OCI-LY1 (cell line): ENCODE data around the gene MUL1.

Source experiments
- H2AFZ ChIP-seq: fragments of 200-600 bp; sonication (generic), shearing (Covaris generic); 2 replicates; pipeline ENCODE4 v1.6.0; 2014; ENCODE audit warnings: antibody characterized with exemption, mild to moderate bottlenecking, low read length
- H3F3A ChIP-seq: fragments of 200-600 bp; sonication (generic), shearing (Covaris generic); 2 replicates; pipeline ENCODE4 v1.6.0; 2014; ENCODE audit warnings: mild to moderate bottlenecking, antibody characterized with exemption, low read length, moderate library complexity; ENCODE audit not compliant: insufficient read depth
- H3K27ac ChIP-seq: fragments of 200-600 bp; sonication (generic); 2 replicates; pipeline ENCODE4 v1.5.1; 2014; ENCODE audit warnings: low read length, mixed run types, mild to moderate bottlenecking, low read depth; ENCODE audit not compliant: poor library complexity, severe bottlenecking
- H3K27me3 ChIP-seq: fragments of 200-600 bp; sonication (generic); 2 replicates; pipeline ENCODE4 v1.6.0; 2014; ENCODE audit warnings: antibody characterized with exemption, mild to moderate bottlenecking, low read length, moderate library complexity; ENCODE audit not compliant: insufficient read depth
- H3K36me3 ChIP-seq: fragments of 200-600 bp; sonication (generic); 2 replicates; pipeline ENCODE4 v1.6.1; 2014; ENCODE audit warnings: mild to moderate bottlenecking, antibody characterized with exemption, low read length, moderate library complexity, mixed read lengths; ENCODE audit not compliant: insufficient read depth
- H3K4me1 ChIP-seq: fragments of 200-600 bp; sonication (generic); 2 replicates; pipeline ENCODE4 v1.5.1; 2014; ENCODE audit warnings: mild to moderate bottlenecking, low read length, moderate library complexity; ENCODE audit not compliant: insufficient read depth, severe bottlenecking
- H3K4me2 ChIP-seq: fragments of 200-600 bp; sonication (generic), shearing (Covaris generic); 2 replicates; pipeline ENCODE4 v1.6.1; 2014; ENCODE audit warnings: low read length
- H3K4me3 ChIP-seq: fragments of 200-600 bp; sonication (generic); 2 replicates; pipeline ENCODE4 v1.5.1; 2014; ENCODE audit warnings: low read length, low read depth, mild to moderate bottlenecking, mixed read lengths; ENCODE audit not compliant: poor library complexity, severe bottlenecking
- H3K79me2 ChIP-seq: fragments of 200-600 bp; shearing (Covaris generic); 2 replicates; pipeline ENCODE4 v1.6.1; 2016; ENCODE audit warnings: mixed run types, low read length, mixed read lengths; ENCODE audit not compliant: insufficient read depth
- H3K9ac ChIP-seq: fragments of 200-600 bp; sonication (generic), shearing (Covaris generic); 2 replicates; pipeline ENCODE4 v1.6.1; 2014; ENCODE audit warnings: mild to moderate bottlenecking, low read length, mixed read lengths
- H3K9me2 ChIP-seq: fragments of 200-600 bp; sonication (generic), shearing (Covaris generic); 2 replicates; pipeline ENCODE4 v1.6.1; 2014; ENCODE audit warnings: low read depth, mild to moderate bottlenecking, low read length, mixed read lengths
- H3K9me3 ChIP-seq: fragments of 200-600 bp; shearing (Covaris generic); 2 replicates; pipeline ENCODE4 v1.6.1; 2014; ENCODE audit warnings: low read length, mixed read lengths
- H4K20me1 ChIP-seq: fragments of 200-600 bp; sonication (generic), shearing (Covaris generic); 2 replicates; pipeline ENCODE4 v1.6.0; 2016; ENCODE audit warnings: mild to moderate bottlenecking, low read length; ENCODE audit not compliant: insufficient read depth
- EZH2 ChIP-seq: fragments of 200-600 bp; sonication (generic), shearing (Covaris generic); IDR thresholded peaks from 2 replicates; pipeline ENCODE4 v1.8.0; 2017; ENCODE audit warnings: borderline replicate concordance, mixed run types, mild to moderate bottlenecking, antibody characterized with exemption, low read length, moderate library complexity, mixed read lengths
- TF ChIP-seq, protein P1 (sequence below): fragments of 200-600 bp; sonication (generic), shearing (Covaris generic); IDR thresholded peaks from 2 replicates; pipeline ENCODE4 v1.5.1; 2017; ENCODE audit warnings: mild to moderate bottlenecking, antibody characterized with exemption, low read length, moderate library complexity, mixed read lengths

Gene MUL1

DNA sequence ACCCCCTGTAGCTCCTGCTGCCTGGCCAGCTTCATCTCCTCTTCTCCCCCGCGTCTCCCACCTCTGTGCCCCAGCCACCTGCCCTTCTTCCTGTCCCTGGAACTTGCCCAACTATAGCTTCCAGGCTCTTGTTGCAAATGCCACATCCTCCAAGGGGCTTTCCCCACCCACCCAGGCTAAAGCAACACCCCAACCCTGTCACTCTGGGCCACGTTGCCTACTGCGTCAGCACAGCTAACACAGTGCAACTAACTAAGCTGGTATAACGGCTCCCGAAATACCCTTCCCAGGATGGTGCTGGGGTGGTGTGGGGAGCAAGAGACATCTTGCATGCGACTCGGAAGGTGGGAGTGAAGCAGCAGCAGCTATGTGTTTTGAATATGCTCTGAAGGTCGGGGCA is 41.7 kb downstream of the MUL1 start:
- Histone ChIP-seq H3K36me3 (no peaks in the 10 kb centered on the region), H2AFZ (no peak overlapping the region), H3K4me1 (no peaks in the 10 kb centered on the region), H3K79me2 (no peaks in the 10 kb centered on the region), H3F3A (no peaks in the 10 kb centered on the region), H3K9me2 (no peaks in the 10 kb centered on the region), H3K4me3 (no peak overlapping the region), H4K20me1 (no peaks in the 10 kb centered on the region), H3K27ac (no peak overlapping the region), H3K9me3 (no peaks in the 10 kb centered on the region), H3K4me2 (no peak overlapping the region), H3K27me3 (no peaks in the 10 kb centered on the region; the same call in 1 of the 2 replicates), H3K9ac (no peak overlapping the region)
- no peak for TF ChIP-seq EZH2
- TF ChIP-seq, protein P1, sequence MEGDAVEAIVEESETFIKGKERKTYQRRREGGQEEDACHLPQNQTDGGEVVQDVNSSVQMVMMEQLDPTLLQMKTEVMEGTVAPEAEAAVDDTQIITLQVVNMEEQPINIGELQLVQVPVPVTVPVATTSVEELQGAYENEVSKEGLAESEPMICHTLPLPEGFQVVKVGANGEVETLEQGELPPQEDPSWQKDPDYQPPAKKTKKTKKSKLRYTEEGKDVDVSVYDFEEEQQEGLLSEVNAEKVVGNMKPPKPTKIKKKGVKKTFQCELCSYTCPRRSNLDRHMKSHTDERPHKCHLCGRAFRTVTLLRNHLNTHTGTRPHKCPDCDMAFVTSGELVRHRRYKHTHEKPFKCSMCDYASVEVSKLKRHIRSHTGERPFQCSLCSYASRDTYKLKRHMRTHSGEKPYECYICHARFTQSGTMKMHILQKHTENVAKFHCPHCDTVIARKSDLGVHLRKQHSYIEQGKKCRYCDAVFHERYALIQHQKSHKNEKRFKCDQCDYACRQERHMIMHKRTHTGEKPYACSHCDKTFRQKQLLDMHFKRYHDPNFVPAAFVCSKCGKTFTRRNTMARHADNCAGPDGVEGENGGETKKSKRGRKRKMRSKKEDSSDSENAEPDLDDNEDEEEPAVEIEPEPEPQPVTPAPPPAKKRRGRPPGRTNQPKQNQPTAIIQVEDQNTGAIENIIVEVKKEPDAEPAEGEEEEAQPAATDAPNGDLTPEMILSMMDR, result no peak

- H3K27me3 ChIP-seq, result no peaks in the 10 kb centered on the region; the same call in 1 of the 2 replicates
- H3K9ac ChIP-seq, result no peak overlapping the region
- H2AFZ ChIP-seq, result no peak overlapping the region
- H3K4me2 ChIP-seq, result no peak overlapping the region
- no peak overlapping the region for H3K4me3 ChIP-seq
- no peaks in the 10 kb centered on the region for H3K79me2 ChIP-seq
- H3K27ac ChIP-seq, result no peak overlapping the region
- H3K4me1 ChIP-seq, result no peaks in the 10 kb centered on the region
- TF ChIP-seq EZH2, result no peak
- TF ChIP-seq, protein P1, result no peak
- no peaks in the 10 kb centered on the region for H4K20me1 ChIP-seq
- no peaks in the 10 kb centered on the region for H3K9me2 ChIP-seq
- H3K36me3 ChIP-seq, result no peaks in the 10 kb centered on the region
- H3F3A ChIP-seq, result no peaks in the 10 kb centered on the region
- H3K9me3 ChIP-seq, result no peaks in the 10 kb centered on the region
Measured at GRCh38 chr1:20465187-20465586, 42.8 kb downstream of the MUL1 start.

- Histone ChIP-seq H3K4me3 (no peak overlapping the region), H3K9me3 (no peaks in the 10 kb centered on the region), H4K20me1 (no peaks in the 10 kb centered on the region), H3K27ac (no peak overlapping the region), H3K4me1 (no peaks in the 10 kb centered on the region), H3F3A (no peaks in the 10 kb centered on the region), H3K79me2 (no peaks in the 10 kb centered on the region), H3K4me2 (no peak overlapping the region), H3K9me2 (no peaks in the 10 kb centered on the region), H3K27me3 (no peaks in the 10 kb centered on the region; the same call in 1 of the 2 replicates), H3K9ac (no peak overlapping the region), H3K36me3 (no peaks in the 10 kb centered on the region), H2AFZ (no peak overlapping the region)
- TF ChIP-seq, protein P1, result no peak
Measured at GRCh38 chr1:20463502-20463901, 44.4 kb downstream of the MUL1 start.
